Measurements from ENCODE around the gene PPP6R3. TPM values are rescaled to one million over a fixed set of nuclear protein-coding genes. Genes with fewer than 3 reads are reported as not detected.

The PPP6R3 gene
- polyA plus RNA-seq, 1 donor (not counting 4 experiments of a cell fraction or from before 2014, with no cell fraction given), result 50.2 TPM

DNA sequence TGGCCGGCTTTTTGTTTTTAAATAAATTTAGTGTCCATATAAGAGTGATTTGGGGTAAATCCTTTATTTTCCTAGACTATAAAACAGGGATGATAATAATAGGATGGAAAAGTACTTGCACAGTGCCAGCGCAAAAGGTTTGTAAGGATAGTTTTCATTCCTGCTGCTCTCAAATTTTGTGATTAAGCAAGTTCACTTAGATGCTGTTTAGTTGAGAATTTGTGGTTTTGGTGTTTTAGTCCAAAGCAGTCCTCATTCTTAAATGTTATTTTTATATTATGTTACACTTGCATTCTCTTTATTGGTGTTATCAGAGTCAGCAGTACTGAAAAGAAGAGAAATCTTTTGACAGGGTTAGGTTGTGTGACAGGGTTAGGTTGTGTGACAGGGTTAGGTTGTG, 47.9 kb downstream of the PPP6R3 start:
- Histone ChIP-seq H3K9me3 (ENCODE audit: control insufficient read depth, low read depth, low read length) (no peaks in the 10 kb centered on the region), H3K27ac (ENCODE audit: control insufficient read depth, insufficient read depth, low read length) (no peak overlapping the region), H3K27me3 (ENCODE audit: control insufficient read depth, extremely low read depth, insufficient read depth, low read length) (no peaks in the 10 kb centered on the region), H2AFZ (ENCODE audit: control insufficient read depth, low read length) (no peak overlapping the region), H3K9ac (ENCODE audit: control insufficient read depth, extremely low read depth, insufficient read depth, low read length) (no peak overlapping the region), H3K4me2 (ENCODE audit: control insufficient read depth, extremely low read depth, insufficient read depth, low read depth, low read length) (no peak overlapping the region), H3K79me2 (ENCODE audit: control insufficient read depth, insufficient read depth, low read length) (peaks cover 99% of the 10 kb centered on the region), H3K4me3 (ENCODE audit: control insufficient read depth in 2 of 3, extremely low read depth in 1 of 3, insufficient read depth in 2 of 3, low read depth in 1 of 3, low read length in 3 of 3) (no peak overlapping the region), H4K20me1 (ENCODE audit: control insufficient read depth, extremely low read depth, insufficient read depth, low read length) (peaks cover 39% of the 10 kb centered on the region), H3K4me1 (ENCODE audit: control insufficient read depth, extremely low read depth, insufficient read depth, low read length) (no peaks in the 10 kb centered on the region), H3K9me1 (ENCODE audit: control insufficient read depth, extremely low read depth, insufficient read depth, low read length) (peaks cover 2% of the 10 kb centered on the region), H3K36me3 (ENCODE audit: control insufficient read depth in 2 of 2, extremely low read depth in 1 of 2, insufficient read depth in 2 of 2, low read length in 2 of 2) (peaks cover 2 to 3% of the 10 kb centered on the region in 2 experiments)
- TF ChIP-seq EZH2 (IDR thresholded peaks at IDR 0.05; ENCODE audit: low read length), result no peak
- TF ChIP-seq, protein P1, sequence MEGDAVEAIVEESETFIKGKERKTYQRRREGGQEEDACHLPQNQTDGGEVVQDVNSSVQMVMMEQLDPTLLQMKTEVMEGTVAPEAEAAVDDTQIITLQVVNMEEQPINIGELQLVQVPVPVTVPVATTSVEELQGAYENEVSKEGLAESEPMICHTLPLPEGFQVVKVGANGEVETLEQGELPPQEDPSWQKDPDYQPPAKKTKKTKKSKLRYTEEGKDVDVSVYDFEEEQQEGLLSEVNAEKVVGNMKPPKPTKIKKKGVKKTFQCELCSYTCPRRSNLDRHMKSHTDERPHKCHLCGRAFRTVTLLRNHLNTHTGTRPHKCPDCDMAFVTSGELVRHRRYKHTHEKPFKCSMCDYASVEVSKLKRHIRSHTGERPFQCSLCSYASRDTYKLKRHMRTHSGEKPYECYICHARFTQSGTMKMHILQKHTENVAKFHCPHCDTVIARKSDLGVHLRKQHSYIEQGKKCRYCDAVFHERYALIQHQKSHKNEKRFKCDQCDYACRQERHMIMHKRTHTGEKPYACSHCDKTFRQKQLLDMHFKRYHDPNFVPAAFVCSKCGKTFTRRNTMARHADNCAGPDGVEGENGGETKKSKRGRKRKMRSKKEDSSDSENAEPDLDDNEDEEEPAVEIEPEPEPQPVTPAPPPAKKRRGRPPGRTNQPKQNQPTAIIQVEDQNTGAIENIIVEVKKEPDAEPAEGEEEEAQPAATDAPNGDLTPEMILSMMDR (optimal IDR thresholded peaks at IDR 0.05 in 1 of 3, IDR thresholded peaks at IDR 0.05 in 1 of 3, conservative IDR thresholded peaks at IDR 0.05 in 1 of 3; ENCODE audit: extremely low read depth in 1 of 3, insufficient read depth in 2 of 3, low read length in 3 of 3), result no peak
- no peak for DNase-seq (ENCODE audit: low read depth, low spot score)
- FAIRE-seq, result no peak
- dilution Hi-C loops (cut with MboI; ENCODE audit: extremely low pct_ligation_motif_present, low sequenced_read_pairs), result no loop called here

DNA sequence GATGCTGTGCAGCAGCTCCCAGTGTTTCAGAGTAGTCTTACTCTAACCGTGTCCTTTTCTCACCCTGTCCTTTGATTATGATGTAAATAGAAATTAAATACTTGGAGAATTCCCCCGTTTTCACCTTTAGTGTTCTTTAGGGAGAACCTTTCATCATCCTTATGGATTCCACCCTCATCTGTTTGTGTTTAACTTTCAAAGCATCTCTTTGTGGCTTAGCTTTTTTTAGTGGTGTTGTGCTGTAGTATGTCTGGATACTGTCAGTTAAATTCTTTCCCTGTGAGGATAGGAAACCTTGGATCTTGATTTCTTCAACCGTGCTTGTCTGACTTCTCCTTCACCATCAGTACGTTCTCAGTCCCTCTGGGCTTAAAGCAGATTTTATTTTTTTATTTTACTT, 48.5 kb downstream of the PPP6R3 start:
- H3K4me3 ChIP-seq (ENCODE audit: control insufficient read depth in 2 of 3, extremely low read depth in 1 of 3, insufficient read depth in 2 of 3, low read depth in 1 of 3, low read length in 3 of 3), result no peak overlapping the region
- H3K9ac ChIP-seq (ENCODE audit: control insufficient read depth, extremely low read depth, insufficient read depth, low read length), result no peak overlapping the region
- no peak for TF ChIP-seq EZH2 (IDR thresholded peaks at IDR 0.05; ENCODE audit: low read length)
- TF ChIP-seq, protein P1 (optimal IDR thresholded peaks at IDR 0.05 in 1 of 3, IDR thresholded peaks at IDR 0.05 in 1 of 3, conservative IDR thresholded peaks at IDR 0.05 in 1 of 3; ENCODE audit: extremely low read depth in 1 of 3, insufficient read depth in 2 of 3, low read length in 3 of 3), result no peak
- H3K36me3 ChIP-seq (ENCODE audit: control insufficient read depth in 2 of 2, extremely low read depth in 1 of 2, insufficient read depth in 2 of 2, low read length in 2 of 2), result peaks cover 0 to 2% of the 10 kb centered on the region in 2 experiments
- H4K20me1 ChIP-seq (ENCODE audit: control insufficient read depth, extremely low read depth, insufficient read depth, low read length), result peaks cover 33% of the 10 kb centered on the region
- DNase-seq (ENCODE audit: low read depth, low spot score) (no peak), FAIRE-seq (no peak)
- no peak overlapping the region for H3K4me2 ChIP-seq (ENCODE audit: control insufficient read depth, extremely low read depth, insufficient read depth, low read depth, low read length)
- H2AFZ ChIP-seq (ENCODE audit: control insufficient read depth, low read length), result no peak overlapping the region
- peaks cover 2% of the 10 kb centered on the region for H3K9me1 ChIP-seq (ENCODE audit: control insufficient read depth, extremely low read depth, insufficient read depth, low read length)
- no peaks in the 10 kb centered on the region for H3K9me3 ChIP-seq (ENCODE audit: control insufficient read depth, low read depth, low read length)
- H3K79me2 ChIP-seq (ENCODE audit: control insufficient read depth, insufficient read depth, low read length), result peaks cover 99% of the 10 kb centered on the region
- H3K27ac ChIP-seq (ENCODE audit: control insufficient read depth, insufficient read depth, low read length), result no peak overlapping the region
- no peaks in the 10 kb centered on the region for H3K27me3 ChIP-seq (ENCODE audit: control insufficient read depth, extremely low read depth, insufficient read depth, low read length)
- H3K4me1 ChIP-seq (ENCODE audit: control insufficient read depth, extremely low read depth, insufficient read depth, low read length), result no peaks in the 10 kb centered on the region
- dilution Hi-C loops (cut with MboI; ENCODE audit: extremely low pct_ligation_motif_present, low sequenced_read_pairs), result no loop called here
